ENCODE measurements around the gene RABGGTA. TPM values are rescaled to one million over a fixed set of nuclear protein-coding genes. Genes with fewer than 3 reads are reported as not detected.

RABGGTA gene
- total and polyA plus RNA-seq, 2 donors (not counting 1 experiment from before 2014, with no cell fraction given): 15.1 to 21.0 TPM

DNA sequence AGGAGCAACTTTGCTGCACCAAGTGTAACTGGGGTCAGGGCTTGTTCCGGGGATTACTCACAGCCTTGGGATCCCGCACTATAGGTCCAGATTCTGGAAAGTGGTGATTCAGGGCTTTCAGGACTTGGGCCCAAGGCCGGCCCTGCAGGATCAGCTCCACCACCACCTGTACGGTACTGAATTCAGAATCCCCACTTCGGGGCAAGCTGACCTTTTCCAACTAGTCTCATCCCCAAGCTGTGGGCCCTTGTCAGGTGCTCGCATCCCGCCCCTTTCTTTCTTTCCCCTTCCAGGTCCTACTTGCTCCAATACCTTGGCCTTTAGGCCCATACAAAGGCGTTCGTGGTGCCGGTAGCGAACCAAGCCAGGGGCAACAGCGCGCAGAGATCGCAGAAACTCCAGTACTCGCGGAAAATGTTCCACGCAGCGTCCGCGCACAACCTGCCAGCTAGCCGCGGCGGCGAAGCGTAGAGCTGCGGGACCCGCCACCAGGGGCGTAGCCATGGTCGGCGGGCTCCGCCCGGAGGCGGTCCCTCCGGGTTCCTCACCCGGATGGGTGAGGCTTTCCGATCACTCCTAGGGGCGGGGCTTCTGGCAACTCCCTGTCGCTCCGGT lies 29.5 kb downstream of the RABGGTA start:
- H3K79me2 ChIP-seq (ENCODE audit: control insufficient read depth, insufficient read depth, low read length): peaks cover 20% of the 10 kb centered on the region
- peak overlapping the region; percentile 98 for H3K27ac ChIP-seq (ENCODE audit: insufficient read depth, low read length)
- H3K36me3 ChIP-seq (ENCODE audit: control insufficient read depth, insufficient read depth, low read length): peaks cover 24% of the 10 kb centered on the region
- H3K9me3 ChIP-seq (ENCODE audit: control insufficient read depth, insufficient read depth, low read depth, low read length): no peaks in the 10 kb centered on the region
- H3K4me3 ChIP-seq (replicated peaks in 1 of 4; ENCODE audit: control extremely low read depth in 1 of 4, insufficient read depth in 1 of 4, low read depth in 3 of 4, low read length in 4 of 4): peak overlapping the region; percentile 71 to 100 (median 84)
- peak overlapping the region; percentile 89 for H3K4me2 ChIP-seq (ENCODE audit: extremely low read depth, insufficient read depth, low read length)
- peak; percentile 89 to 90 for DNase-seq (ENCODE audit: low read depth in 2 of 2)
- H3K4me1 ChIP-seq (ENCODE audit: control insufficient read depth, extremely low read depth, insufficient read depth, low read length): peaks cover 11% of the 10 kb centered on the region
- H4K20me1 ChIP-seq (ENCODE audit: control insufficient read depth, extremely low read depth, insufficient read depth, low read length): no peaks in the 10 kb centered on the region
- no peaks in the 10 kb centered on the region for H3K27me3 ChIP-seq (ENCODE audit: control insufficient read depth, insufficient read depth, low read length)
- H3K9ac ChIP-seq (ENCODE audit: insufficient read depth, low read length): peak overlapping the region; percentile 90
- TF ChIP-seq EZH2 (IDR thresholded peaks at IDR 0.05; ENCODE audit: low read length, missing control alignments): no peak
- TF ChIP-seq, protein P1, sequence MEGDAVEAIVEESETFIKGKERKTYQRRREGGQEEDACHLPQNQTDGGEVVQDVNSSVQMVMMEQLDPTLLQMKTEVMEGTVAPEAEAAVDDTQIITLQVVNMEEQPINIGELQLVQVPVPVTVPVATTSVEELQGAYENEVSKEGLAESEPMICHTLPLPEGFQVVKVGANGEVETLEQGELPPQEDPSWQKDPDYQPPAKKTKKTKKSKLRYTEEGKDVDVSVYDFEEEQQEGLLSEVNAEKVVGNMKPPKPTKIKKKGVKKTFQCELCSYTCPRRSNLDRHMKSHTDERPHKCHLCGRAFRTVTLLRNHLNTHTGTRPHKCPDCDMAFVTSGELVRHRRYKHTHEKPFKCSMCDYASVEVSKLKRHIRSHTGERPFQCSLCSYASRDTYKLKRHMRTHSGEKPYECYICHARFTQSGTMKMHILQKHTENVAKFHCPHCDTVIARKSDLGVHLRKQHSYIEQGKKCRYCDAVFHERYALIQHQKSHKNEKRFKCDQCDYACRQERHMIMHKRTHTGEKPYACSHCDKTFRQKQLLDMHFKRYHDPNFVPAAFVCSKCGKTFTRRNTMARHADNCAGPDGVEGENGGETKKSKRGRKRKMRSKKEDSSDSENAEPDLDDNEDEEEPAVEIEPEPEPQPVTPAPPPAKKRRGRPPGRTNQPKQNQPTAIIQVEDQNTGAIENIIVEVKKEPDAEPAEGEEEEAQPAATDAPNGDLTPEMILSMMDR (conservative IDR thresholded peaks at IDR 0.05 in 1 of 2, IDR thresholded peaks at IDR 0.05 in 1 of 2; ENCODE audit: low read depth in 1 of 2, low read length in 2 of 2): peak; percentile 32 to 38
- peak overlapping the region; percentile 23 for H2AFZ ChIP-seq (ENCODE audit: low read length)

DNA sequence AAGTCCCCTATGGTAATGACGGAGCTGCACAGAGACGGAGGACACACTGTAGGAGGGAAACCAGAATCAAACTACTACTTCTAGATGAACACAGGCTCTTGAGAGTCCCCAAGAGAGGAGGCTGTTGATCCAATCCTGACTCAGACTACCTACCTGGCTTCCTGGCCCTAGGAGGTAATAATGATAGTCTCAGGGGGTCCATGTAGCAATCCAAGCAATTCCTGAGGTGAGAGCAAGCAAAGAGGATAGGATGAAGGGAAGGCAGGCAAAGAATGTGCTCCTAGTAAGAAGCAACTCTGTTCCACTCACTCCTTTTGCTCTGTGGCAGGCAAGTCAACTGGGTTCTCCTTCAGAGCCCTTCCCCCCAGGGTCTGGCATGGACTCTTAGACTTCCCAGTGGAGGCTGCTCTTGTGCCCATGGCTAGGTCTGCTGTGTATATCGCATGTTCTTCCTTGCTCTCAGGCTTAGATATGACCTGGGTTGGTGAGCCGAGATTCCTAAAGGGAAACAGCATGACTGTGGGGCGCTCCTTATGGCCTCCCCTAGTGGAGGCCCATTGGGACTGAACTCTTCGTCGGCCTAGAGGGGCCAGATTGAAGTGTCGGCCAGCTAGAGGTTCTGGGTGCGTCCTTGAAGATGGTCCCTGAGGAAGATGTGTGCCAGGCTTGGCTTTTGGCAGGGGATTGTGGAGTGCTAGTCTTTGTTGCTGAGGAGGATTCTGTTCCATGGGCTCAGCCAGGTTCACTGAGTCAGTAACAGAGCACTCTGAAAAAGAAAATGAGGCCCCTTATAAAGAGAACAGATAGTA lies 31.1 kb downstream of the RABGGTA start:
- no peaks in the 10 kb centered on the region for H3K9me3 ChIP-seq (ENCODE audit: control insufficient read depth, insufficient read depth, low read depth, low read length)
- H4K20me1 ChIP-seq (ENCODE audit: control insufficient read depth, extremely low read depth, insufficient read depth, low read length): no peaks in the 10 kb centered on the region
- H3K9ac ChIP-seq (ENCODE audit: insufficient read depth, low read length): no peak overlapping the region
- H3K4me1 ChIP-seq (ENCODE audit: control insufficient read depth, extremely low read depth, insufficient read depth, low read length): peaks cover 11% of the 10 kb centered on the region
- peaks cover 31% of the 10 kb centered on the region for H3K36me3 ChIP-seq (ENCODE audit: control insufficient read depth, insufficient read depth, low read length)
- TF ChIP-seq, protein P1 (conservative IDR thresholded peaks at IDR 0.05 in 1 of 2, IDR thresholded peaks at IDR 0.05 in 1 of 2; ENCODE audit: low read depth in 1 of 2, low read length in 2 of 2): no peak
- TF ChIP-seq EZH2 (IDR thresholded peaks at IDR 0.05; ENCODE audit: low read length, missing control alignments): no peak
- DNase-seq (ENCODE audit: low read depth in 2 of 2): no peak
- no peak overlapping the region for H3K27ac ChIP-seq (ENCODE audit: insufficient read depth, low read length)
- peaks cover 22% of the 10 kb centered on the region for H3K79me2 ChIP-seq (ENCODE audit: control insufficient read depth, insufficient read depth, low read length)
- no peak overlapping the region for H2AFZ ChIP-seq (ENCODE audit: low read length)
- H3K4me2 ChIP-seq (ENCODE audit: extremely low read depth, insufficient read depth, low read length): no peak overlapping the region
- no peaks in the 10 kb centered on the region for H3K27me3 ChIP-seq (ENCODE audit: control insufficient read depth, insufficient read depth, low read length)
- peak overlapping the region in 1 of 4 experiments; percentile 100 for H3K4me3 ChIP-seq (replicated peaks in 1 of 4; ENCODE audit: control extremely low read depth in 1 of 4, insufficient read depth in 1 of 4, low read depth in 3 of 4, low read length in 4 of 4)

DNA sequence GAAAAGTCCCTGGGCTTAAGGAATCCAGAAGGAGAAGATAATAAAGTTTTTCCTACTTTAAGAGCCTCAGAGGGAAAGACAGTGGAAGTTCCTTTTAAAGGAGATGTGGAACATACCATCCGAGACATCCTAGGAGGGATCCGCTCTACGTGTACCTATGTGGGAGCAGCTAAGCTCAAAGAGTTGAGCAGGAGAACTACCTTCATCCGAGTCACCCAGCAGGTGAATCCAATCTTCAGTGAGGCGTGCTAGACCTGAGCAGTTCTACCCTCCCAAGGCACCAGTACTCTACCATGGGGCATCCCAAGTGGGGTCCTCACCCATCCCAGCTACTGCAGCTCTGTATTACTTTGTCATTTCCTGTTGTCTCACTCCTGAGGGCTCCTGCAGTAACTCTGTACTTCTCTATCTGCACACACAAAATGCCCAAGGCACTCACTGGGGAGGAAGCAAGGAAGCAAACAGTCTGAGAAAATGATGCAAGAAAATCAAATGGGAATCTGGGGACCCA lies 32.8 kb downstream of the RABGGTA start:
- Histone ChIP-seq H3K27ac (ENCODE audit: insufficient read depth, low read length) (no peak overlapping the region), H3K9ac (ENCODE audit: insufficient read depth, low read length) (no peak overlapping the region), H4K20me1 (ENCODE audit: control insufficient read depth, extremely low read depth, insufficient read depth, low read length) (no peaks in the 10 kb centered on the region), H3K79me2 (ENCODE audit: control insufficient read depth, insufficient read depth, low read length) (peaks cover 36% of the 10 kb centered on the region), H2AFZ (ENCODE audit: low read length) (no peak overlapping the region), H3K4me1 (ENCODE audit: control insufficient read depth, extremely low read depth, insufficient read depth, low read length) (peaks cover 17% of the 10 kb centered on the region), H3K9me3 (ENCODE audit: control insufficient read depth, insufficient read depth, low read depth, low read length) (no peaks in the 10 kb centered on the region), H3K4me3 (replicated peaks in 1 of 4; ENCODE audit: control extremely low read depth in 1 of 4, insufficient read depth in 1 of 4, low read depth in 3 of 4, low read length in 4 of 4) (no peak overlapping the region), H3K4me2 (ENCODE audit: extremely low read depth, insufficient read depth, low read length) (no peak overlapping the region), H3K27me3 (ENCODE audit: control insufficient read depth, insufficient read depth, low read length) (no peaks in the 10 kb centered on the region), H3K36me3 (ENCODE audit: control insufficient read depth, insufficient read depth, low read length) (peaks cover 31% of the 10 kb centered on the region)
- TF ChIP-seq, protein P1 (conservative IDR thresholded peaks at IDR 0.05 in 1 of 2, IDR thresholded peaks at IDR 0.05 in 1 of 2; ENCODE audit: low read depth in 1 of 2, low read length in 2 of 2): no peak
- TF ChIP-seq EZH2 (IDR thresholded peaks at IDR 0.05; ENCODE audit: low read length, missing control alignments): no peak
- DNase-seq (ENCODE audit: low read depth in 2 of 2): no peak
